Measurements from ENCODE around the gene C2CD2. TPM values are rescaled to one million over a fixed set of nuclear protein-coding genes. Genes with fewer than 3 reads are reported as not detected.

C2CD2 gene
- total and polyA plus RNA-seq, 9 donors = 18.9 to 61.5 (median 37.4) TPM

DNA sequence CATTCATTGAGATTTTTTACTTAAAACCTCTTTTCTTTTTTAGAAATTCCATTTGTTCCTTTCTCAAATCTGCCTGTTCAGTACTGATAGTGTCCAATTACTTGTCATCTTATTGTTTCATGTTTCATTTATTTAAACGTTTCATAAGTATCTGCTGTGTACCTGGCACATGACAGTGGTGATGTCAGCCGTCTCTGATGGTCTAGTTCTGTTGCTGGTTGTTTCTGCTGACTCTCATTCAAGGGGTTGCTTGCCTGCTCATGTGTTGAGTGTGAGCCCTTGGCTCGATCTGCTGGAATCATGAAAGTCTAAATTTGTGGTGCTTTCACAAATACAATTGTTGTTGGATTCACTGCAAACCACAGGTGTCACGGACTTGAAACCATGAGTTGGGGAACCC, 25.5 kb upstream of the C2CD2 start:
- intact Hi-C loops (cut with DNase I) = no loop called here
- DNase-seq = no peak
- Histone ChIP-seq H3K9me3 (no peaks in the 10 kb centered on the region), H3K4me3 (no peak overlapping the region), H3K27me3 (no peaks in the 10 kb centered on the region), H3K27ac (no peak overlapping the region), H3K36me3 (no peaks in the 10 kb centered on the region), H3K4me1 (ENCODE audit: insufficient read depth) (no peaks in the 10 kb centered on the region)
- whole genome bisulfite sequencing, 3 donors = 66 to 92% (median 86%) methylated on average over 4 of the region's 4 CpGs
- no peak for TF ChIP-seq EP300 (IDR thresholded peaks at IDR 0.05)
- TF ChIP-seq POLR2A (IDR thresholded peaks at IDR 0.05) = no peak
- TF ChIP-seq CTCF (IDR thresholded peaks at IDR 0.05) = no peak

GRCh38 chr21:41977034-41977950, 23.5 kb upstream of the C2CD2 start:
- TF ChIP-seq CTCF (IDR thresholded peaks at IDR 0.05) (no peak), POLR2A (IDR thresholded peaks at IDR 0.05) (no peak), EP300 (IDR thresholded peaks at IDR 0.05) (no peak)
- no peaks in the 10 kb centered on the region for H3K9me3 ChIP-seq
- H3K27me3 ChIP-seq = no peaks in the 10 kb centered on the region
- H3K36me3 ChIP-seq = no peaks in the 10 kb centered on the region
- no peak for DNase-seq
- WGBS, 3 donors = 86 to 91% (median 90%) methylated on average over 17 of the region's 17 CpGs
- intact Hi-C loops (cut with DNase I) = no loop called here
- no peak overlapping the region for H3K4me3 ChIP-seq
- no peaks in the 10 kb centered on the region for H3K4me1 ChIP-seq (ENCODE audit: insufficient read depth)
- H3K27ac ChIP-seq = no peak overlapping the region

DNA sequence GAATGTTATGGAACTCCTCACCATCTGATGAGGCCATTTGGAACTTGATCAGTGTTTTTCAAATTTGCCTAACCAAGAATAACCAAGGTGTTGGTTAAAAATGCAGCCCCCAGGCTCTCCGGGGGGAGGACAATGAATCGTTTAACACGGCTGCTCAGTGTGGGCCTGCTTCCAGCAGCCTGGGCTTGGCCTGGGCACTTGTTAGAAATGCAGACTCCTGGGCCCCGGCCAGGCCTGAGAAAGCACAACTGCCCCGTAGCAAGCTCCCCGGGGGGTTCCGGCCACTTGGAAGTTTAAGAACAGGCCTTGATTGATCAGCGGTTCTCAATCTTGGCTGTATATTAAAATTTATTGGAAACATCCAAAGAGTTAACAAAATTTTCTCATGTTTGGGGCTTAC, 22.8 kb upstream of the C2CD2 start:
- H3K4me3 ChIP-seq = no peak overlapping the region
- H3K27ac ChIP-seq = no peak overlapping the region
- H3K36me3 ChIP-seq = no peaks in the 10 kb centered on the region
- no peaks in the 10 kb centered on the region for H3K4me1 ChIP-seq (ENCODE audit: insufficient read depth)
- intact Hi-C loops (cut with DNase I) = no loop called here
- H3K27me3 ChIP-seq = no peaks in the 10 kb centered on the region
- H3K9me3 ChIP-seq = no peaks in the 10 kb centered on the region
- 75 to 90% (median 88%) methylated on average over 8 of the region's 8 CpGs for WGBS, 3 donors
- TF ChIP-seq POLR2A (IDR thresholded peaks at IDR 0.05) (no peak), EP300 (IDR thresholded peaks at IDR 0.05) (no peak), CTCF (IDR thresholded peaks at IDR 0.05) (no peak)
- no peak for DNase-seq

- H3K27me3 ChIP-seq = no peaks in the 10 kb centered on the region
- no peaks in the 10 kb centered on the region for H3K36me3 ChIP-seq
- H3K4me3 ChIP-seq = no peak overlapping the region
- no peak for TF ChIP-seq EP300 (IDR thresholded peaks at IDR 0.05)
- TF ChIP-seq POLR2A (IDR thresholded peaks at IDR 0.05) = no peak
- no peak for TF ChIP-seq CTCF (IDR thresholded peaks at IDR 0.05)
- H3K9me3 ChIP-seq = no peaks in the 10 kb centered on the region
- 83 to 88% (median 87%) methylated on average over 17 of the region's 17 CpGs for WGBS, 3 donors
- no peaks in the 10 kb centered on the region for H3K4me1 ChIP-seq (ENCODE audit: insufficient read depth)
- no peak for DNase-seq
- H3K27ac ChIP-seq = no peak overlapping the region
- intact Hi-C loops (cut with DNase I) = no loop called here
Observed at GRCh38 chr21:41975391-41976272, 21.8 kb upstream of the C2CD2 start.
